ENCODE measurements around the gene CYB561D1.
A peak's percentile ranks its signal among the peaks of the same experiment; 100 is the strongest.

The CYB561D1 gene

DNA sequence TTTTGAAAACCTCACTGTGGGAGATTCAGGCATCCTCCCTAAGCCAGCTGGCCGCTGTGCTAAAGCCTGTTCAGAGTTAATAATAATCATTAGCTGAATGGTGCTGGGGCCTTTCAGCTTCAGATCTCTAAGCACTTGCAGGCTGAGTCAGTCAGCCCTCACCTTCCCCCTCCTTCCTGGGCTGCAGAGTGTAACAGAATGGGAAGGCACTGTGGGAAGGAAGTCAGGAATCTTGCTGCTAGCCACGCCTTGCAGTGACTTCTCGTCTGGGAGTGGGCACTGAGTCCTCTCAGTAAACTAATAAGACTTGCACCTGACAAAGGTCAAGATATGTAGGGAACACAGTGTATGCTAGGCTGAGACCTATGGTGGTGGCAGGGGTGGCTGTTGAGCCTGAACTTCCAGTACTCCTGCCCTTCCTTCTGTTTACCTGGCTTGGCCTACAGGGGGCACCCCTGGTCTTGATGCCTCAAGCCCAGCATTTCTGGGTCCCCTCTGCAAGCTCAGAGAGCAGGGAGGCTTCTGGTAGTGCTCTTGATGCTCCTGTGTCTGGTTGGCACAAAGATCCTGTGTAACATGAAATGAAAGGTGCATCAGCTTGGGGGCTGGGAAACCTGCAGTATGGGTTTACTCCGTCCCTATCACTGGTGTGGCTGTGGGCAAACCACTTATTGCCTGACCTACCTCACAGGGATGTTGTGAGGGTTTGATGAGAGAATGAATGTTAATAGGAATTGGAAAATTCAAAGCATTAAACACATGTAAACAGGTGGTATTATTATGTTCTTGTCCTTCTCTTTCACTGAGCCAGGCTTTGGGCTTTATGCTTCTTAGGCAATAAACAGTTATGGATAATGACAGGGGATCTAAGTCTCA, 6.0 kb downstream of the CYB561D1 start:
- DNase-seq: no peak

DNA sequence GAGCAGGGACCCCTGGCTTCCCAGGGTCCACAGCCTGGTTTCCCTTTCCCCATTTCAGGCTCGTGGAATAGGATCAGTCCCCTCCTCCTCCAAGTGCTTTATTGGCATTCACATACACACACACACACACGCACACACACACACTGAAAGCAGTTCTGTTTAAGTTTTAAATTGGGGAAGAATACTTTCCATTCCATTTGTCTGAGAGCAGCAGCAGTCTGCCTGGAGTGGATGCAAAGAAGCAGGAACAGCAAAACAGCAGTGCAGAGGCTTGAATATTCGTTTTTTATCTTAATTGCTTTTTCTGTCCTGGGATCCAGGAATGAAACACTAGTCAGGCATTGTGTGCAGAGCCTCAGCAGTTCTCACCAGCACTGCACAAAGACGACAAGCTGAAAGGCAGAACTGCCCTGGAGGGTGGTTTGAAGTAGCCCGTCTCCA, 7.1 kb downstream of the CYB561D1 start:
- DNase-seq: no peak

DNA sequence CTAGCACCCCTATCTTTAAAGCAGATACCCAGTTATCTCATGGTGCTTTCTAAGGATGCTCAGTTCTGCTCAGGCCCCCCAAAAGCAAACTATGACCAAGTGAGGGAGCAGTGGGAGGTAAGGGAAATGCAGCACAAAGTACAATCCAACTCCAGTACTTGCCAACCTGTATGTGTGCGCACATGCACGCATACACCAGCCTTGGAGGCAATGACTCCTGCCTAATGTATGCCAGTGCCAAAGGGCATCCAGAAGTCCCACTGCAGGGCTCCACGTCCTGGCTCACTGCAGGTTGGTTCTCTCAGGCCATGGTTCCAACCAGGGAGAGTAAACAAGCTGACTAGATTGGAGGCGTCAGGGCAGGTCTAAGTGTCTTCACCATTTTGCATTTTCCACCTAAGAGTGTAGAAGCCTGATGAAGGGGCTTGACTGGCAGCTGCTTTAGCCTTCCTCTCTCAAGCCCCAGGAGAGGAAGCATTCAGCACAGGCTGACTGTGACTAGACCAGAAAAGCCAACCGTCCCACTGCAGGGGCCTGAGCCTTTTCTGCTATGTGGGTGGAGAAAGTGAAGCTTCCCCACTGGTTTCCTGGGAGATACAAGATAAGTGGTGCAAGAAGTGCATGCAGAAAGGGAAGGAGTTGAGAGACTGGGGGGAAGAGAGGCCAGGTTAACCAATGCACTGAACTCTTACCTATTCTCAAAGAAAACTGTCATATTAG, 7.9 kb downstream of the CYB561D1 start:
- no peak for DNase-seq

DNA sequence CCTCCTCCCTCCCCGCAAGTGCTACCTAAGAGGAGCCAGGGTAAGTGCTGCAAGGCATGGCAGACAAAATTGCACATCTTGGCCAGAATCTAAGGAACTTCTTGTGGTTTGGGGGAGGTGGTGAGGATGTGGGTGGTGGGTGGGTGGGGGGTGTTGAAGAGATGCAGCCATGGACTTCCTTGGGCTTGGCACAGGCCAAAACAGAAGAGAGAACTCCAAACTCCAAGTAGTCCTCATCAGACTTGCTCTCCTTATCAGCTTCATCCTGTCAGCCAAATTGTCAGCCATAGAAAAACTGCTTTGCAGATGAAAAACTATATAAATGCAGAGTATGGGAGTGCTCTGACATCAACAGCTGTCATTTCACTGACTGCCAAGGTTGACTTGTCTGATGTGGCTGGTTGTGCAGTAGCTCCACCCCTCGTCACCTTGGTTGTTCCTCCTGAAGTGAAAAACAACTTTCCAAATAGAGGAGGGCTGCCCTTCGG, 8.5 kb downstream of the CYB561D1 start:
- DNase-seq: no peak

DNA sequence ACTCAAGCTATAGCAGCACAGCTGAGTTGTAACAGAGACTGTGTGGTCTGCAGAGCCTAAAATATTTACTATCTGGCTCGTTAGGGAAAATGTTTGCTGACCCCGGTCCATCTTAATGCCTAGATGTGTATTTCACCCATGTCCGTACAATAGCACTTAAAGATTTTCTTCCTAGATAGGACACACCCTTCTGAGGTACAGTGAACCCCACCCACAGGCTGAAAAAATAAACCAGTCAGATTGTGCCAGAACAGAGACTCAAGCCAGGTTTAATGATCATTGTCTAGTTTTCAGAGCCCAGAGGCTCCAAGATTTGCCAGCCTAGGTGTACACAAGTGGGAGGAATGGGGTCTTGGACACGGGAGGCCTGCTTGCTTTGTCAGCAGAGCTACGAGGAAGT, 10.0 kb downstream of the CYB561D1 start:
- no peak for DNase-seq

DNA sequence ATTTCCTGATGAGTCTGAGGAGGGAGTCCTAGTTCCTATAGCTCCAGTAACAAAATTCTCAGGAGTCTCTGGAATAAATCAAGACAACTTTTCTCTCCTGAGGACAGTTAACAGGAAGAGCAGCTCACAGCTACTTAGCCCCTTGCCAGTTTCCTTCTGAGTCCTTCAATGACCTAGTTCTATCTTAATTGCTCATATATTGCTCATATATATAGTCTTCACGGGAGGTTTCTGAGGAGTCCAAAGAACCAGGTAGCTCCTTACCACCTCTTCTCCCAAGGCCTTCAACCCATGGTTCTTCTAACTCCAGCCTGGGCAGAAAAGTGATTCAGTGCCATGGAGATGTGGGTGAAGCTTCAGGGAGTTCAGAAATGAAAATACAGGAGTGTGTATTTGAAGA, 11.1 kb downstream of the CYB561D1 start:
- DNase-seq: no peak

DNA sequence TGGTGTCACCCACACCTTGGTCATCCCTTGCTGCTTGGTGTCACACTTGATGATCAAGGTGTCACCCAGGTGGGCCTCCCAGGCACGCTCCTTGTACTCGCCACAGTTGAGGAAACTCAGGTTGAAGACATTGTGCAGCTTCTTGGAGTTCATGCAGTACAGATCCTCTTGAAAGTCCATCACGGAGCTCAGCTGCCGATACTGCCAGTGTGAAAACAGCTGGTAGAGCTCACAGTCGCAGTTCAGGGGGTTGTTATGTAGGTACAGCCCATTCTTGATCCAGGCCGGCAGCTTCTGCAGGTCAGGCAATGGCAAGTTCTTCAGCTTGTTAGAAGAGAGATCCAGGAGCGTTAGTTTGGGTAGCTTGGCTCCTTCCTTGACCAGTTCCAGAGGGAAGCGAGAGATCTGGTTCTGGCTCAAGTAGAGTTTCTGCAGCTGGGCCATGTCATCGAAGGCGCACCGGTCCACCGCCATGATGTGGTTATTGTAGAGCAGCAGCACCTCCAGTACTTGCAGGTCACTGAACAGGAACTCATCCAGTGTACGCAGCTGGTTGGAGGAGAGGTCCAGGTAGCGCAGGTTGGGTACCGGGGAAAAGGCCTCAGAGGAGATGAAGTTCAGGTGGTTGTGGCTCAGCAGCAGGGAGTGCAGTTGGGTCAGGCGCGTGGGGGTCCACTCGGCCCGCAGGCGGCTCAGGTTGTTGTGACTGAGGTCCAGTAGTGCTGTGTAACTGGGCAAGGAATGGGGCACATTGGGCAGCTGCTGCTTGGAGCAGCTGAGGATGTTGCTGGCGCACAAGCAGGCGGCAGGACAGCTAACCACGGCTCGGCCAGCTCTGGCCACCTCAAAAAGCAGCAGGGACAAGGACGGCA, 14.3 kb downstream of the CYB561D1 start:
- no peak for DNase-seq

DNA sequence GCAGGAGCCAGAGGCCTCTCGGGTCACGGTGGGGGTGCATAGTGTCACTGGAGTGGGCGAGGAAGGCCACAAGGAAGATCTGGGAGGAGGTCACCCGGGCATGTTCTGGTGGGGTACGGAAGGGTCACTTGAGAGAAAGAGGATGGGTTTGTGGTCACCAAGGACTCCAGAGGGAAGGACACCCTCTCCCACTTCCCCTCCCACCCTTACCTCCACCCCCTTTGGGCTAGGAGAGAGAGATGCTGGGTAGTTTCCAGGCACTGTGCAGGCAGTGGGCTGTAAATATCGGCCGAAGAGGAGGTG, 14.9 kb downstream of the CYB561D1 start:
- DNase-seq: no peak

DNA sequence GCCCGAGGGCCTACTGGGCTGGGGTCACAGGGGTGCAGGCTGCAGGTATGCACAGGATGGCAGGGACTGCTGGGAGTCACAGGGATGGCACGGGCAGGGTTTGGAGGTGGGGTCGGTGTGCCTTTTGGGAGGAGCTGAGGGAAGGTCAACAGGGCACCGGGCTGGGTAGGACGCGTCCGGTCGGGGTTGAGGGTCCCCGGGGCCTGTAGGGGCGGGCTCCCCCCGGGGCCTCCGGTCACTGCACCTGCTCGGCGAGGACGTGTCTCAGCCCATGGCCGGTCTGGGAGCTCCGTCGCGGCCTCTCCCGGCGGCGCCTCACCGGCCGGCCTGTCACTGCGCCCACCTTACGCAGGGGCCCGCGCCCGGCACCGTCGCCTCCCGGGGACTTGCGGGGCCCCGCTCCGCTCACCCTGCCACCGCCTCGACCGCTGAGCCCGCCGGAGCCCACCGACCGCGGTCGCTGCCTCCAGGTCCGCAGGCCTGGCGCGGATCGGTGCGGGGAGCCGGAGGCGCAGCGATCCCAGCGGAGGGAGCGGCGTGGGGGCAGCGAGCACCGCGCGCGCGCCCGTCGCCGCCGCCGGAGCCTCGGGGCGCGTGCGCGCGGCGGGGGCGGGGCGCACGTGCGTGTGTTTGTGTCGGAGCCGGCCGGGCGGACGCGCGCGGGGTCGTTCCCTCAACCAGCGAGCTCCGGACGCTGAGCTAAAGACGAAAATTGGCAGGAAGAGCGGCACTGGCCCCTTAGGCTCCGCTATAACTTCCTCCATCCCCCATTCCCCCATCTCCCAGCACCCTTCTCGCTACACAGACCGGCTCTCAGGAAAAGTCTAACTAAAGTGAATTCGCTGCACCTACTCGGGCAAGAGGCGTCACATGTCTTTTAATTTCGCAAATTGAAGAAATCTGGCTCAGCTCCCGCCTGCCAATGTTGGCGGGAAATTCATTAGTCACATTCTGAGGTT, 15.6 kb downstream of the CYB561D1 start, which contains the start of gene AMIGO1:
AMIGO1 (minus strand) TSS at position 552 of the 959 bp plus-strand sequence. CDS start 815 bp downstream, outside the sequence.
- peak; percentile 77 for DNase-seq

DNA sequence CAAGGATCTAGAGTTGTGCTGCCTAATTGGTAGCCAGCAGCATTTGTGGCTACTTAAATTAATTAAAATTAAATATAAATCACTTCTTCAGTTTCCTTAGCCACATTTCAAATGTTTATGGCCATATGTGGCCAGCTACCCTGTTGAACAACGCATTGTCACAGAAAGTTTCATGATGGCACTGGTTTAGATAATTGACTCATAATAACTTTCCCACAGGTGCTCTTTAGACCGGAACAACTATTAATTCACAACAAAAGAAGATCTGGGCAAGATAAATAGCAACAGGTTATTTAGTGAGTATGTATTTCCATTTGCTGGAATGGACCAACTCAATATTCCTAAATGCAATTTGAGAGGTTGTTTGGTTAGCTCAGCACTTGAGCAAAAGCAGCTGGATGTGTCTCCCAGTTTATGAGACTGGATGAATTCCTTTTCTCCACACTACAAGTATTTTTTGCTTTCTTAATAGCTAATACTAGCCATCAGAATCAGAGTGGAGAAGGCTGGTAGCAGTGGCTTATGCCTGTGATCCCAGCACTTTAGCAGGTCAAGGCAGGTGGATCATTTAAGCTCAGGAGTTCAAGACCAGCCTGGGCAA, 19.3 kb downstream of the CYB561D1 start:
- DNase-seq: no peak

DNA sequence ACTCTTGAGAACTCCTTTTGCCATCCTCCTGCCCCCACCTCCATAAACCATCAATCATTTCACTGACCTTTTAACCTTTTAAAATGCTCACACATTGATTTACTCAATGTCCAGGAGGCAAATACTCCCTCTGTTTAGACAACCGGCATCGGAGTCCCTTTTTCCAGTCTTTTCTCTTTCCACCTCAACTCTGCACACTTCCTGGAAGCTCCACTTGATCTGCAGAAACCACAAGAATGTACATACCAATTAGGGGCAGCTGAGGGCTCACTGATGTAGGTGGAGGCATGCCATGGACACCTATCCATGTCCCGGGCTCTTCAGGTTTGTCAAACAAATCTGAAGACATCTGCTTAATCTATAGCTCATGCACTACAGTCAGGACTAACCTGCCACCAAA, 21.0 kb downstream of the CYB561D1 start:
- DNase-seq: no peak

DNA sequence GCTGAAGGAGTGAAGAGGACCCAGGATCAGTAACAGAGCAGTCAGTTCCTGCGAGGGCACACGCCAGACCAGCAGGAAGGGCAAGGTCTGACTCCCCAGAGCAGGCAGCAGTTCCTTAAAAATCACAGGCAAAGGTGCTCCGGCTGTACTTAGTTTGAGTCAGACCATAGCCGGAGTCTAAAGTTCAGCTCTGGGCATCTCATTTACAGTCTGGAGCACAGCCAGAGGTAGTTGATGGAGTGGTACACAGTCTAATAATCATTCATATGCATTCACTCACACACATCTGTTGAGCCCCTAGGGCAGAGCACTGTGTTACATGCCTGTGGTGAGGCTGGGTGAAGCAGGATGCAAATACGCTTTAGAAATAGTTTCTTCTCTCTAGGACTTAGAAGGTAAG, 23.0 kb downstream of the CYB561D1 start:
- DNase-seq: no peak

DNA sequence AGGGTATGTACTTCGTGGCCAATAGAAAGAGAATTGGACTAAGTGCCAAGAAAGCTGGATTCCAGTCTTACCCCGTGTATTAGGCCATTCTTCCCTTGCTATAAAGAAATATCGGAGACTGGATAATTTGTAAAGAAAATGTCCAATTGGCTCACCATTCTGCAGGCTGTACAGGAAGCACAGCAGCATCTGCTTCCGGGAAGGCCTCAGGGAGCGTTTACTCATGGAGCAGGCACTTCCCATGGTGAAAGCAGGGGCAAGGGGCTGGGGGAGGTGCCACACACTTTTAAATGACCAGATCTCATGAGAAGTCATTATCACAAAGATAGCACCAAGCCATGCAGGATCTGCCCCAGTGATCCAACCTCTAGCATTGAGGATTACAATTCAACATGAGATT, 23.4 kb downstream of the CYB561D1 start:
- DNase-seq: no peak

DNA sequence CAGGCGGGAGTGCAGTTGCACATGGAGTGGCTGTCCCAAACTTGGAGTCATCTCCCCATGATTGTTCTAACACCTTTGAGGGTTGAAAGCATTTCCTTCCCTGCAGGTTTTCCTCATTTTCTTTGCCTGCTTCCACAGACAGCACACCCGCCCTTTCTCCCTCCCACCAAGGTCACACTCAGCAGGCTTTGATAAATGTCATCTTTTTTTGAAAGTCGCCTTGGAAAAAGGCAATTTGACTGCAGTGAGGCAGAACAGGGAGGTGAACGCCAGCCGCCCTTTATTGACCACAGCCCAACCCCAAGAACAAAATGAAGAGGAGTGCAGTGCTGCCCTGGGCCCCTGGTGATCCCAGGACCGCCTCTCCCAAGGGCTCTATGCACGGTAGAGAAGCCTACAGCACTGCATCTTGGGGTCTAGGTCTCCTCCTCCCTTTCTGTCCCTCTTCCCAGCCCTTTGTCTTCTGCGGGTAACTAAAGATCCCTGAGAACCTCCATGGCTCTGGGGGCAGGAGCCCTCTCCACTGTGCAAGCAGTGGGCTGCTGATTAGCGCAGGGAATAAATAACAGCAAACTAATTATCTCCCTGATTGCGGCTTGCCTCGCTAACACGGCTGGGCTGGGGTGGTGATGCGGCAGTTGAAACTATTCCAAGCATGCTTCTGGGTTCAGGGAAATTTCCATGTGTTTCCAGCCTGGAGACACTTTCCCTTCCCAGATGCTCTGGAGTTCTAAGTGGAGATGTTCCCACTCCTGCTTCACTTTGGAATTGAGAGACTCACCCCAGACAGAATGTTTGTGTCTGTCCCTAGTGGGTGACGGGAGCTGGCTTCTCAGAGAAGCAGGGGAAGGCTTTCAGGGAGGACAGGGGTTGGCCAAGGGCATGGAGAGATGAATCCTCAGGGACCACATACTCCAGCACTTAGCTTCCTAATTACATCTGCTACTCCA, 27.4 kb downstream of the CYB561D1 start:
- no peak for DNase-seq

DNA sequence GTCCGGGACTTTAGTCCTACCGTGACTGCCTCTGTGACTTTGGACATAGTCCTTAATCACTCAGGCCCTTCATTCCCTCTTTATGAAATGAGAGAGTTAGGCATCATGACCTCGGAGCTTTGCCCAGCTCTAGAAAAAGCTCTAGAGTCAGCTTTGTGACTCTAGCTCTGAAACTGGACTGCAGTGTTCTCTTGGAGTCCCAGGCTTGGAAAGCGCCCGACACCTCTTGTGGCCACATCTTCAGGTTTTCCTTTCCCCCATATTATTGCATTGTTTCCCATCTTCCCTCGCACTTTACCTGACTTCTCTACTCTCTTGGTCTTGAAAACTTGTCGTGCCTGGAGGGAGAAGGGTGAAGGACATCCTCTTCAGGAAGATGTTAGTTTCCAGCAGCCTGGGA, 28.1 kb downstream of the CYB561D1 start:
- no peak for DNase-seq

DNA sequence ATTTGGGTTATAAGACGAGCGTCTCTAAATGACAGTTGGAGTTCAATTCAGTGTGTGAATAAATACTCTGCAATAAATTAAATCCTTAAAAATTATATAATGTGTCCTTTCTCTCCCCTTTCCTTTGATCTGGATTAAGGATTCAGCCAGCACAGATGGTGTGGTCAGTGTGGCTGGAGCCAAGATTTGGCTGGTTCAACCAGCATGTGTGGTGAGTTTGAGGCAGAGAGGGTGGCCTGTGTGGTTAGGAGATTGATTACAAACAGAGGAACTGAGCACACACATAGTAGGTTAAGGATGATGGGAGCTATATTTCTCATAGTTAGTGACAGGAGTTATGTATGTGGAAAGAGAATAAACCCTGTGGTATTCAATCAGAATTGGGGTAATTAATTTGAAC, 29.8 kb downstream of the CYB561D1 start:
- DNase-seq: no peak

DNA sequence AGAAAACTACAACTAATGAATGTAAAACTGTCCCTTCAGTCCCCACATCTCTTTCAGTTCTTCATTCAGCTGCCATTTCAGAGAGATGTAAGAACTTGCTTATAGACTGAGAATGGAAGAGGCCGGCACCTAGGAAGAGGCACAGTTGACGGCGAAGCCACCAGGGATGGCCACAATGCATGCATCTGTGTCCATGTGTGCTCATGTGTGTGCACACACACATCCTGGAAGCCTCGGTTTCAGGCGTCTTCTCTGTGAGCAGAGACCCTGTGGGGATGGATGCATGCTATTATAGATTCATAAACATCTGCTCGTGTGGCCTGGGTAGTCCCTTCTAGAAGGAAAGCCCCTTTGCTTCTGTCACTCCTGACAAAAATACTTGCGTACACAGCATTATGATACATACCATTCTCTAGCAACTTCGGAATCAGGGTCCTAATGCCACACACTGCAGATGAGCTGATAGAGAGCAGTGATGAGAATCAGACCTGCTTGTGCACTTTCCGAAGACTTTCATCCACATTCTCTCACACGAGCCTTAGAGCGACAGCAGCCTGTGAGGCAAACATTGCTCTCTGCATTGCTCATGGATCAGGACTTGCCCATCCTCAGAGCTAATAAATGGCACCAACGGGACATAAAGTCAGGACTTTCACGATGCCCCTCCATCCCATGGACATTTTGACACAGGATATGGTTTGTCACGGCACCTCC, 33.4 kb downstream of the CYB561D1 start:
- no peak for DNase-seq

DNA sequence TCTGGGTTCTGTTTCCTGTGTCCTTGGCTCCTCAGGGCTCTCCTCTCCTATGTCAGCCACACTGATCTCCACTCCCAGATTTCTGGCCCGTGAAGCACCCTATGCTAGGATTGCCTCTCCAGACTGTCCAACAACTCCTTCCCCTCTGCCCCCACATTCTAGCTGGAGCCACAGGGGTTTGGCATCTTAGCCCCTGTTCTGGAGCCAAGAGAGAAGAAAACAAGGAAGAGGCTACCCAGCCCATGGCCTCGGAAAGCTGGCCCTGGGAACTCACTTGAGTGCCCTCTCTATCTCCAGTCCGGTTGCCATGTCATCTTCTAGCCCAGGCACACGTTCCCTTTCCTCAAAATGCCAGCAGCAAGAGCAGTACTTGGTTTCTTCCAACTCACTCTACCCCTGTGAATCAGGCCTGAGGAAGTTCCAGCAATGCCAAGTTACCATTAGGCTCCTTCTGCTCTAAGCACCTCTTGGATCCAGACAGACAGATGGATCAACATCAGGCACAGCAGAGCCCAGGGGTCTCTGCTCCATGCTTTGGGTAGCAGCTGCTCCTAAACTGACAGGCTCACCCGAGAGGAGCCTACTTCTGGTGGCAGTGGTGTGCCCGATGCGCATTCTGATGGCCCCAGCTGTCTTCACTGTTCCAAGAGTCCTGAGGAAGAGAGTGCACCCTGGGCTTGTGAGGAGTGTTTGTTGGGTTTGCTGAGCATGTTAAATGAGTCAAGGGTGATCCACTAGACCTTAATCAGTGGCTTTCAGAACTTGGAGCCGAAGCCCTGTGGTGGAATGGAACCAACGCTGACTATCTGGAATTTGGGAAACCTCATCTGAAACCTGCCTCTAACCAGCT, 34.2 kb downstream of the CYB561D1 start:
- DNase-seq: no peak
